Measurements from ENCODE around the gene TM6SF1.
"Not testable (repeated sequence)": the region's sequence is repeated elsewhere in the genome, so short reads cannot be mapped to it uniquely, and the experiment has no call there.

The TM6SF1 gene

DNA sequence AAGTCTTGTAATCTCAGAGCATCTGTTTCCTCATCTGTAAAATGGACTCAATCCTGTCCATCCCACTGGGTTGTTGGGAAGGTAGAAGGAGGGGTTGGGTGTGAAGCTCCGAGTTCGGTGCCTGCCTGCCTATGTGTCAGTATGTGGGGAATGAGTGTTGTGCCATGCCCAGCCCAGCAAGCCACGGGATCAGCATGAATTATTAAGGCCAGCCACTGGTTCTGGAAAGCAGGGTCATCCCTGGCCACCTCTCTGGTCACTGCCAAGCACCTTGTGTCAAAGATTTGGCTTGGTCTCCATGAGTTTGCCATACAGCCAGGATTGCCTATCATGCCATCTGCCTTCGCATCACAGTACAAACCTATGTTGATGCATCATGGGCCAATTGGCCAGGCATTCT, 11.5 kb downstream of the TM6SF1 start:
- DNase-seq: no peak

- DNase-seq: no peak
These were observed 12.6 kb downstream of the TM6SF1 start for GRCh38 chr15:83119968-83120581.

DNA sequence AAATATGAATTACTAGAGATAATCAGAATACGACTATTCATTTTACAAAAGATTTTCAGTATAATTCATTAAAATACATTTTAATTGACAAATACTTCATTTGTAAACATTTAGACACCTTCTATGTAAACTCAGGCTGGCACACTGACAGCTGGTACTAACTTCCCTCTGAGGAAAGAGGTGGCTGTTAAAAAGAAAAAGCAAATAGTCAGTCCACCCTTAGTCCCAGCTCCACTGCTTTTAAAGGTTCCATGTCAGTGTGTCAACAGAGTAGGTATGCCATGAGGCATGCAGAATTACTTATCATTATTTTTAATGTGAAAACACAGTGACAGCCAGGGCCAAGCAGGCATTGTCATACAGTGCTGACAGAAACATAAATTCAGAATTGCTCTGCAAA, 16.1 kb downstream of the TM6SF1 start:
- no peak for DNase-seq

DNA sequence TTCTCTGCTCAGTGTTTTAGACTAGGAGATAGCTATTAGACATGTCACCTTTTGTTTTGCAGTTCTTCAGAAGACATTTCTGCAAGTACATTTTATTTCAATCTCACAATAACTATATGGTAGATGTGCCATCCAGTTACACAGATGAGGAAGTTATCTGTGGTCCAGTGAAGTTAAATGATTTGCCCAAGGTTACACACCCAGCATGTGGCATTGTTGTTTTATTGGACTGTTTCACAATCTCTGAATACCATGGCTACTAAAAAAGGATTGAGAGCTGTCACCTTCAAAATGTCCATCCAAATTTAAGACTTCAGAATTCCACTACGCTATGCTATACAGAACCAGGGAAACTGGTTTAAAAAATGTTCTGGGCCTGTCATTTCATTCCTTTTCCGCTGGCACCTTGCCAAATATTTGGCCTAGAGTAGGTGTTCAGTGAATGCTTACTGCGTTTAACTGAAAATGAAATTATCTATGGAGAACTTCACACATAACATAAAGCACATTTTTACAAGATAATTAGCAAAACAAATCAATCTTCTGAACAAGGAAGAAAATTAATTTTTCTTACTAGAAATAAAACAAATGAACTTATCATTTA, 20.2 kb downstream of the TM6SF1 start:
- no peak for DNase-seq

DNA sequence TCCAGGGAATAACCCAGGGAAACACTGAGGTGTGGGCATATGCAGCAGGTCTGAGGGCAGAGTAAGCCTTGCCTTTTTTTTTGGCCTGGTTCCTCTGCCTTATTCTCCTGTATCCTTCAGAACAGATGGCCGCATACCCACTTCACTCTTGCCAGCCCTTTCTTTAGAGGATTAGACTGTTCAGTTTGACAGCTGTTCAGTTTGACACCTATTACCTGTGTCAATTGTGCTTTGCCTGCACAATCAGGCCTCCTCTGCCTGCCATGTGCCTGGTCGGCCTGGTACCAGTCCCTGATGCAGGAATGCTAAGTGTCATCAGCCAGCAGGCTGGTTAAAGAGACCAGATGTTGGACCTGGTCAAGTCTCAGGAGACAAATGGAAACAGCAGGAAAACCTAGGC, 22.3 kb downstream of the TM6SF1 start:
- DNase-seq: no peak

- no peak for DNase-seq
These were observed 25.5 kb downstream of the TM6SF1 start for GRCh38 chr15:83132861-83133523.

DNA sequence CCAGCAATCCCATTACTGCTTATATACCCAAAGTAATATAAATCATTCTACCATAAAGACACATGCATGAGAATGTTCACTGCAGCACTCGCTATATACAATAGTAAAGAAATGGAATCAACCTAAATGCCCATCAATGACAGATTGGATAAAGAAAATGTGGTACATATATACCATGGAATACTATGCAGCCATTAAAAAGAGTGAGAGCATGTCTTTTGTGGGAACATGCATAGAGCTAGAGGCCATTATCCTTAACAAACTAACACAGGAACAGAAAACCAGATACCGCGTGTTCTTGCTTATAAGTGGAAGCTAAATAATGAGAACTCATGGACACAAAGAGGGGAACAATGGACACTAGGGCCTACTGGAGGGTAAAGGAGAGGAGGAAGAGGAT, 34.7 kb downstream of the TM6SF1 start:
- DNase-seq: not testable (repeated sequence)

DNA sequence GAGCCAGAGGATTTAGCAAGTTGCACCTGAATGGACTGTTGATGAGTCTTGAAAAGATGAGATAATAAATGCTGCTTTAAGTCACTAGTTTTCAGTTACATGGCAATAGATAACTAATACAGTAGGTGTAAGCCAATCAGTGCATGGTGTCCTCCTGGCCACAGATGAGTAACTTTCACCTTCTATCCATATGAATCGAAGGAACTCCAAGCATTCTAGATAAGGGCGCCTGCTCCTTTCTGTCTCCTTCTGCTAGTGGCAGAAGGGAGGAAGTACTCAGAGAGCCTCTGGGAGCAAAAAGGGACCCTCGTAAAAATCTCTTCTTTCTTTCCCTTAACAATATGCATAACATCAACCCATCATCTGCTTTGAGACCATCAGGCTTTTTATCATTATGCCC, 37.3 kb downstream of the TM6SF1 start:
- no peak for DNase-seq

DNA sequence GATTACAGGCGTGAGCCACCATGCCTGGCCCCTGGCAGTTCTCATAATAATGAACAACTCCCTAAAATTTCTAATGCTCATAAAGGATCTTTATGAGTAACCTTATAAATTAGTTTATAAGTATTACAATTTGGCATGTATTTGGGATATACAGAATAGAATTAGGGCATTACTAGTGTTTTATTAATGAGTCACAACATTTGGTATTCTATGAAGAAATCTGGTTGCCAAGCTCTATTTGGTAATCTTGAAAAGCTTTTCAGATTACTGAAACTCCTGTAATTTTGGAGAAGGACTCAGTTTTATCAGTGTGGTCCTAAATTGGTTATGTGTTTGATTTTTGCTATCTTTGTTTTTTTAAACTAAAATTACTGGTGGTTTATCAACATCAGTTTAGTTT, 45.8 kb downstream of the TM6SF1 start:
- DNase-seq: no peak

DNA sequence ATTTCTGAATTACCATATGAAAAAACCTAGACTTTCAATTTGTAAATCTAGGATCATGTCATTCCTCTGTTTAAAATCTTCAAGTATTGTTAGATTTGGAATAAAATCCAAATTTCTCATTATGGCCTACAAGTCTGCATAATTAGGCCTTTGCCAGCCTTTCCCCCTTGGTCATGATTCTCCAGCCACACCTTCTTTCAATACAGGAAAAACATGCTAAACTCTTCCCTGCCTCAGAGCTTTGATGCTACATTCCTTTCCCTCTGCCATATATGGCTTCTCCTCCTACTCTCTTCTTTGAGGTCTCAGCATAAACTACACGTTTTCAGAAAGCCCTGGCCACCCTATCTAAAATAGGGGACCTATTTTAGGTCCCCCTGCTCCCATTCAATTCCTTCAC, 48.5 kb downstream of the TM6SF1 start:
- DNase-seq: no peak

- no peak for DNase-seq
These were observed 50.9 kb downstream of the TM6SF1 start for GRCh38 chr15:83158393-83158792.

DNA sequence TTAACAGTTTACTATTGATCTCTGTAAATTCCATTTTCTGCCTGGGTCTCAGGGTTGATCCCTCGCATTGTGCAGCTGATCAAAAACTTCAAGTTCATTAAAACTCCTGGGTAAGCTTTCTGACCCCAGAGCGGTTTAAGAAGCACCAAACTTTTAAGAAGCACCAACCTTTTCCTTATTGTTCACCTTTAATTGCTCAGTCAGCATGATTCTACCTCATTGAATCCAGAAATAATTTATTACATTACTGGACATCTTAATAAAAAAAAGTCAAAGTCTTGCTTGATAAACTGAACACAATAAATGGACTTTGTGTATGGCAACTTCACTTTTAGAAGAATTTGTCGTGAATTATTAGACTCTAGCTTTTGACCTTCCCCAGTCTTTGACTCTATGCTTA, 53.3 kb downstream of the TM6SF1 start:
- DNase-seq: no peak

GRCh38 chr15:83163032-83163431, 55.6 kb downstream of the TM6SF1 start:
- peak; percentile 40 for DNase-seq

DNA sequence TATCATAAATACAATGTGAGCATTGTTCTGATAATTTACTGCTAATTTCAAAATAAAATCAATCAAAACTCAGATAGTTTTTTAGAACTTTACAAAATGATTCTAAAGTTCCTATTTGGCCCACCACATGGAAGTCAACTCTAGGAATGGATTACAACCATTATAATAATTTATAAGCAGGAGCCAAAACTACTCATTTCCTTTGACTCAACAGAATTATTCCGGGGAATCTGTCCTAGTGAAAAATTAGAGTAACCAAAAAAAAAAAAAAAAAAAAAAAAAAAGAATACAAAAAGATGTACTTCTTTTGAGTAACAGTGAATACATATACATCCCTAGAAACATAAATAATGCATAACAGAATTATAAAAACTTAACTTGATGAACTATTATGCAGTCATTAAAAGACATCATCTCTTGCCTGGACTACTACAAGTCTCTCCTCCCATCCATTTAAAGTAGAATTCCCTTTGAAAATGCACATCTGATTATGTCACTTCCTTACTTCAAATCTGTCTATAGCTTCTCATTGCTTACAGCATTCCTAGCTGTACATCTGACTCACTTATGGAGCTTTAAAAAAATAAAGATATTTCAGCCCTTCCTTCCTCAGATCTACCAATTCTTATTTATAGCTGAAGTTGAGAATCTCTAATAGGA, 56.8 kb downstream of the TM6SF1 start:
- no peak for DNase-seq

DNA sequence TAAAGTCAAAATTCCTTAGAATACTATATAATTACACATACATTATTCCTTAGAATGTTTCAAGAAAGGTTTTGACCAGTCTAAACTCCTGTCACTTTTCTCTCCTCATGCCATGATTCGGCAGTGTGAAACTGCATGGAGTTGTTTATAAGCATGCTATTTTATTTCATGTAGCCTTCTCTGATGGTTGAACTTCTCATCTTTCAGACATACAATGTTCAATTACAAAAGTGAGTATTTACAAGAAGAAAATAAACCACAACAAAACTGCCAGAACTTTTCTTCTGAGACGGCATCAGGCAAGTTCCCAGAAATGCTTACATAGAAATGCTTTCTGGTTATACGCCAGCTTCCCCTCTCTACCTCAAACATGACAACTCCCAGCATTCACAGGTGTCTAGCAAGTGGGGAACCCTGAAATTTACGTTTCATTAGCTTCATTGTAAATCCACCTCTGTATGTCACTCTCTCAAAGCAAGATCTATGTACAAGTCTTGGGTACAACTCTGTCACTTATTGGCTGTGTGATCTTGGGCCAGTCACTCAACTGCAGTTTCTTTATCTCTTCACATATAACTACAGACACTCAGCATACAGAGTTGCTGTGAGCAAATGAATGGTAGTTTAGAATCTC, 57.4 kb downstream of the TM6SF1 start:
- DNase-seq: peak; percentile 67

GRCh38 chr15:83166218-83166617, 58.8 kb downstream of the TM6SF1 start:
- DNase-seq: no peak

DNA sequence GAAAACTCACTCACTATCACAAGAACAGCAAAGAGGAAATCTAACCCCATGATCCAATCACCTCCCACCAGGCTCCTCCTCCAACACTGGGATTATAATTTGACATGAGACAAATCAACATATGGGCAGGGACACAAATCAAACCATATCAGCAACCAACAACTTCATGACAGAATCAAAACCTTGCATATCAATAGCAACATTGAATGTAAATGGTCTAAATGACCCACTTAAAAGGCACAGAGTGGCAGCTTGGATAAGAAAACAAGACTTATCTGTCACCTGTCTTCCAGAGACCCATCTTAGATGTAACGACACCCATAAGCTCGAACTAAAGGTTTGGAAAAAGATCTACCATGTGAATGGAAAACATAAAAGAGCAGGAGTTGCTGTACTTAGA, 59.4 kb downstream of the TM6SF1 start:
- no peak for DNase-seq

GRCh38 chr15:83169576-83169975, 62.1 kb downstream of the TM6SF1 start:
- not testable (repeated sequence) for DNase-seq

DNA sequence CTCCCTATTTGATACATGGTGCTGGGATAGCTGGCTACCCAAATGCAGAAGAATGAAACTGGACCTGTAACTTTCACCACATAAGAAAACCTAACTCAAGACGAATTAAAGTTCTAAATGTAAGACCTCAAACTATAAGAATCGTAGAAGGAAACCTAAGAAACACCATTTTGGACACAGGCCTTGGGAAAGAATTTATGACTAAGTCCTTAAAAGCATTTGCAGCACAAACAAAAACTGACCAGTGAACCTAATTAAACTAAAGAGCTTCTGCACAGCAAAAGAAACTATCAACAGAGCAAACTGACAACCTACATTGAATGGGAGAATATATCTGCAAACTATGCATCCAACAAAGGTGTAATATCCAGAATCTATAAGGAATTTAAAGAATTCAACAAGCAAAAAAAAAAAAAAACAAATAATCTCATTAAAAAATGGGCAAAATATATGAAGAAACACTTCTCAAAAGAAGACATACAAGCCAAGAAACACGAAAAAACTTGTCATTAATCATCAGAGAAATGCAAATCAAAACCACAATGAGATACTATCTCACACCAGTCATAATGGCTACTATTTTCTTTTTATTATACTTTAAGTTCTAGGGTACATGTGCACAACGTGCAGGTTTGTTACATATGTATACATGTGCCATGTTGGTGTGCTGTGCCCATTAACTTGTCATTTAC, 63.2 kb downstream of the TM6SF1 start:
- DNase-seq: no peak

DNA sequence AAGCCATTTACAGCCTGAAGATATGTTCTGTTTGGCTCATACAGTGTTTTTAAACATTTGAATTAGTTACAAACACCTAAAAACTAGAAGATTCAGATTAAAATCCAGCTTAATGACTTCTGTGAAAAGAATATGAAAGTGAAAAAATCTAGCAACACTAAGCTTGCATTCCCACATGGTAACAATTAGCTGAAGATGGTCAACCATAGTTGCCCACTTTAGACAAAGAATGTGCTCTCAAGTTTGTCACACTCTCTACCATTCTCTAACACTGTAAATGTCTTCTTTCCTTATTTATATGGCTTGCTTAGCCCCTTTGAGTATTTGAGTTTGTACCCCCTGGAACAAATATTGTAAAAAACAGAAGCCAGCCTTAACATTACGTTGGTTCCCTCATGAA, 67.4 kb downstream of the TM6SF1 start:
- DNase-seq: no peak

DNA sequence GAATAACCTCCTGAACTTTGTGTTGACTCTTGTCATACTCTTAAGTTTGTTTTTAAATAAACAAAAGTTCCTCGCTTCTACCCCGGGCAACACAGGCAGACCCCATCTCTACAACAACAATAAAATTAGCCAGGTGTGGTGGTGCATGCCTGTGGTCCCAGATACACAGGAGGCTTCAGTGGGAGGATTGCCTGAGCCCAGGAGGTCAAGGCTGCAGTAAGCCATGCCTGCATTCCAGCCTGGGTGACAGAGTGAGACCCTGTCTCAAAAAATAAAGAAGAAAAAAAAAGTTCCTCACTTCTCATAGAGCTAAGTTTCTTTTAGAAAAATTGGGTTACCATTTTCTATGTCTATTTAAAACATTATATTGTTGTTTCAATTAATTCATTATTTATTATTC, 70.9 kb downstream of the TM6SF1 start:
- no peak for DNase-seq

- DNase-seq: no peak
These were observed 71.5 kb downstream of the TM6SF1 start for GRCh38 chr15:83178869-83179325.

- DNase-seq: no peak
These were observed 78.1 kb downstream of the TM6SF1 start for GRCh38 chr15:83185561-83185960.
